GM19351 (cell line): ENCODE measurements around the gene CXCL10.

Experiments used
- ATAC-seq: cut with Tn5 transposase; IDR thresholded peaks from one replicate; pipeline ENCODE4 v1.9.1; 2021; ENCODE audit warnings: mild to moderate bottlenecking, moderate library complexity; ENCODE audit not compliant: unreplicated experiment

Gene CXCL10

DNA sequence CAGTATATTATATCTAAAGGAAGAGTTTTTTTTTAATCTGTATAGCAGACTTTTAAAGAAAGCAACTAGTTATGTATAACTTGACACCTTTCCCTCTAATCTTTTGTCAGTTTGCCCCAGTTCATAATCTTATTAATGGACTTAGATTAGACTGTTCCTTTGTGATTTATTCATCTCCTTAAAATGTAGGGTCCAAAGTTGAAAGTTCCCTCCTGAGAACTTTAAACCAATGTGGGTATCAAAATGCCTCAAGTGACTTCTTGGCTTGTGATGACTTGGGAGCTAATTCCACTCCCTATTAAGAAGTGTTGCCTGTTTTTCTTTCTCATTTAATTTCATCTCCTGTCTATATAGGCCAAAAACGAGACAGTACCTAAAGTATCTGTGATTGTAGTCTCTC is 26.2 kb downstream of the CXCL10 start:
- no peak for ATAC-seq

DNA sequence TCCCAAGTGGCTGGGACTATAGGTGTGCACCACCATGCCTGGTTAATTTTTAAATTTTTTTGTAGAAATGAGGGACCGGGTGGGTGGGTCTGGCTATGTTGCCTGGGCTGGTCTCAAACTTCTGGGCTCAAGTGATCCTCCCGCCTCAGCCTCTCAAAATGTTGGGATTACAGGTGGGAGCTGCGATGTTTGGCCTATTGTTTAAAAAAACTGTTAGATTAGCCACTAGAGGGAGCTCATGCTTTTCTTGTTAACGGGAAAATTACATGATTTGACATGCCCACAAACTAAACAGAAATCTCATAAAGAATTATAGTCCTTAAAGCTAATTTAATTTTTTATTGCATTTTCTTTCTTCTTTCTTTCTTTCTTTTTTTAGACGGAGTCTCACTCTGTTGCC is 27.6 kb downstream of the CXCL10 start:
- ATAC-seq = no peak

DNA sequence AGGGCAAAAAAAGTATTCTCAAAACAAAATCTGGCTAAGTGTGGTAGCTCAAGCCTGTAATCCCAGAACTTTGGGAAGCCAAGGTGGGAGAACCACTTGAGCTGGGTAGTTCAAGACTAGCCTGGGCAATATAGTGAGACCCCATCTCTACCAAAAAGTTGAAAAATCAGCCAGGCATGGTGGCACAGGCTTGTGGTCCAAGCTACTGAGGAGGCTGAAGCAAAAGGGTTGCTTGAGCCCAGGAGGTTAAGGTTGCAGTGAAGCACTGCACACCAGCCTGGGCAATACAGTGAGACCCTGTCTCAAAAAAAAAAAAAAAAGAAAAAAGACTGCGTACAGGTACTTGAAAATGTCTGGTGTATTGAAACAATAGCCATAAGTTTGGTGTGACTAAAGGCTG is 30.8 kb downstream of the CXCL10 start:
- ATAC-seq = no peak

DNA sequence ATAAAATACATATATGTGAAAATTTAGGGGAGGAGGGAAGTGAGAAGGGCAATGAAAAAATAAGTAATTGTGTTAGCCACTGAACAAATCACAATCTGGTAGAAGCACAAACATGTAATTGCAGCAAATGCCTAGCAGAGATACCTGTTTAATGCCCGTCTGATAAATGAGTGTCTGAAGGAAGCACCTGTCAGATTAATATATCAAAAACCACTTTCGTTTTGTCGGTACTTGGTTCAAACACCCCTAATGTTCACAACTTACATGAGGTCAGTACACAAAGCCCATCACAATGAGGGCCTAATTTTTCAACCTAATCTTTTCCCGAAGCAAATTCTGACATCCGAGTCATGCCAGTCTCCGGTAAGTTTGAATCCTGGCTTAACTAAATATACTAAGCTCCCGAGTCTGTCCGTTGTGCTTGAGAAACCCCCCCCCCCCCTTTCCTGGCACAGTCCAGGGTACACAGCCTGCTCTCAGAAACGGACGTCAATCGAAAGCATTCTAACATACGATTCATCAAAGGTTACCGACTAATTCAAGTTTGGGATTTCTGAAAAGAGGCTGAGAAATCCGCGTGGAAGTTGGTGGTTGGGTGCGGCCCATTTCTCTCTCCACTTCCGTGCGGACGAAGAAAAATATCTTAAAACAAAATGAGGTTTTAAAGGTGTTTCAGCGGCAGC is 33.3 kb downstream of the CXCL10 start:
- ATAC-seq = no peak

DNA sequence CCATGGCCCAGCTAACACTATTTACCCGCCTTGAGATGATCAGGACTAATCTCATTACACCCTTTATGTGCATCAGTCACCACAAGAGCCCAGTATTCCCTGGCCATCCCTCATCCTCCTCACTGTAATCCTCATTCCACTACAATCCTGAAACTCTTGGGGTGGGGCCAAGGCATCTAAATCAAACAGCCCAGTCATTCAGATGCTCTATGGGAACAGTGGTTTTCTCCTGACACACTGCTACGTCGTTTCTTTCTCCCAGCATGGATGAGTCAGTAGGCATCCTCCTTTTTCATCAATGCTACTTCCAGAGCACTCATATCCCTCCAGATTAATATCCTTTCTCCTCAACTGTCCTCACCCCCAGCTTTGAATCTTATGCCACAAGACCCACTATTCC is 38.2 kb downstream of the CXCL10 start:
- no peak for ATAC-seq

DNA sequence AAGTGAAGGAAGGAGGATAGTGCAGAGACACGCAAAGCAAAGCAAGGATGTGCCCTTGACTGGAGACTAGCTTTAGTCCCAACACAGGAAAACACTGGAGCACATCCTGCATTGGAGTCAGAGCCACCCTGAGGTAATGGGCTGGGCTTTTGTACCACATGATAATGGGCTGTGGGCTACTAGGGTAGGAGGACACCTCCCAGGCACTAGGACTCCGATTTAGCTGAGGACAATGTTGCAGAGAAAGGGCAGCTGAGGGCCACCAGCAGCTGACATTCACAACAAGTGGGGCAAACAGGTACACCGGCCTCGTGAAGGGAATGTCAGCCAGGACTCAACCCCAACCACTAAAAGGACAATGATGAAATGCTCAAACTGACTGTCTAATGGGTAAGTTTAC is 42.7 kb downstream of the CXCL10 start:
- ATAC-seq = no peak

DNA sequence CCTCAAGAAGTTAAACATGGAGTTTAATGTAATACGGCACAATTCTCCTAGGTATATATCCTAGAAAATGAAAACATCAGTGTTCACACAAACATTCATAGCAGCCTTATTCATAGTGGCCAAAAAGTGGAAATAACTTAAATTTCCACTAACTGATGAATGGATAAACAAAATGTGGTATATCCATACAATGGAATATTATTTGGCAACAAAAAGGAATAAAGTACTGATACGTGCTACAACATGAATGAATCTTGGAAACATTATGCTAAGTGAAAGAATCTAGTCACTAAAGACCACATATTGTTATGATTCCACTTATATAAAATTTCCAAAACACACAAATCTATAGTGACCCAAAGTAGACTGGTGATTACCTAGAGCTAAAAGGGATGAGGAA is 47.1 kb downstream of the CXCL10 start:
- ATAC-seq = no peak

DNA sequence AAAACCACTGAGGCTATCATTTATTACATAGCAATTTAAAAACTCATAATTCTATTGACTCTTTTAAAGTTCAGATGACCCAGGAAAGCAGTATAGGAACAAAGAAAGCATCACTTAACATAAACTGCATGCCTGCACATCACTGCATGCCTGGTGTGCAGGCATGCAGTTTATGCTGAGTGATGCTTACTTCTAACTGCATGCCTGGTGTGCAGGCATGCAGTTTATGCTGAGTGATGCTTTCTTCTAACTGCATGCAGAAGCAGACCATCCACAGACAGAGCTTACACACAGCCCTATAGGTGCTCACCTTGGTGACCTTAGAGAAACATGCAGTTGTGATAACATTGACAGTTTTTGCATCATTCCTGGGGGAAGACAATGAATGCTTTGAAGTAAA is 49.5 kb downstream of the CXCL10 start:
- no peak for ATAC-seq
